HG03280 (cell line): ENCODE data around the gene CRACDL.

ENCODE experiments used
- ATAC-seq: cut with Tn5 transposase; IDR thresholded peaks from one replicate; pipeline ENCODE4 v1.9.1; 2021; ENCODE audit warnings: mild to moderate bottlenecking, moderate library complexity; ENCODE audit not compliant: unreplicated experiment

CRACDL gene

GRCh38 chr2:98806236-98806697 is 129.8 kb downstream of the CRACDL start:
- no peak for ATAC-seq

DNA sequence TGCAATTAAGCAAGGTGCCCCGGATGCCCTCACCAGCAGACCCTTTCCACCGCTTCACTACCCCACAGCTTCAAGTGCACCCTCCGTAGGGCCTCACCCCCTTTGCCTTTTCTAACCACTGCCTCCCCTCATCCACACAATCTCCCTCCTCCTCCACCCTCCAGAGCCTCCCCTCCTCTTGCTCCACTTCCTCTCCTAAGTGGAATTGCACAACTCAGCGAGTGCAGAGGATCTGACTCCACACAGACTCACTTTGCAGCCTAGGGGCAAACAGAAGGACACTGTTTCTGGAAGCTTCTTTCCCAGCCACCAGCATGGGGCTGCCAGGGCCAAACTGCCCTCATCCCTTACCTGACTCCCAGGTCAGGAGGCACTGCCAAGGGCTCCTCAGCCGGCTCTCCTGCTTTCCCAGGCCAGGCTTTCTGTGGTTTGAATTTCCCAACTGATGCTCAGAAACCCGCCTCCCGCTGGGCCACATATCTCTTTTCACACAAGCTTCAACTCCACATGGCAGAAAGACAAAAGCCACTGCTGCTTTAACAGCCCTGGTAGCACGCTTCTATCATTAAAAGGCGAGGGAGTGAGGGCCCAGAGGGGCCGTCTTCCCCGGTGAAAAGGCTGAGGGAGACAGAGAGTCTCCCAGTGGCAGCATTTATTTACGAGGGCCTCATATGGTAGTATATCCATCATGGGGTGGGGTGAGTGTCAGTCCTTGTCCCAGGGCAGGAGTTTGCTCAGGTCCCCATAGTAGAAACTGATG is 130.4 kb downstream of the CRACDL start:
- no peak for ATAC-seq

DNA sequence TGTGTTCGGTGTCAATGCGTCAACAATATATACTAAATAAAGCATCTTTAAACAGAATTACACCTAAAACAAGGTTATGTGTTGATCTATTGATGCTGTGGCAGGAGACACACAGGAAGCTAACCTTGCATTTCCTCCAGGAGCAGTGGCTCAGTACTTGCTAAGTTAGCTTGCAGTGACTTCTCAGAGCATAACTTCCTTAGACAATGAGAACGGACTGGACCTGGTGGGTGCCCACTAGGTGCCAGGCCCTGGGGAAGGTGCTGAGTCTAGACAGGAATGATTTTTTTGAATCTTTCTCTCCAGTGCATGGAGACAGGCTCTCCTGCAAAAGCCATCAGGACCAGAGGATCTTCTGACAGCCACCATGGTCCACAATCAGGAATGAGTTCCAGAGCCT is 131.3 kb downstream of the CRACDL start:
- ATAC-seq = no peak

GRCh38 chr2:98804265-98804650 is 131.8 kb downstream of the CRACDL start:
- no peak for ATAC-seq

DNA sequence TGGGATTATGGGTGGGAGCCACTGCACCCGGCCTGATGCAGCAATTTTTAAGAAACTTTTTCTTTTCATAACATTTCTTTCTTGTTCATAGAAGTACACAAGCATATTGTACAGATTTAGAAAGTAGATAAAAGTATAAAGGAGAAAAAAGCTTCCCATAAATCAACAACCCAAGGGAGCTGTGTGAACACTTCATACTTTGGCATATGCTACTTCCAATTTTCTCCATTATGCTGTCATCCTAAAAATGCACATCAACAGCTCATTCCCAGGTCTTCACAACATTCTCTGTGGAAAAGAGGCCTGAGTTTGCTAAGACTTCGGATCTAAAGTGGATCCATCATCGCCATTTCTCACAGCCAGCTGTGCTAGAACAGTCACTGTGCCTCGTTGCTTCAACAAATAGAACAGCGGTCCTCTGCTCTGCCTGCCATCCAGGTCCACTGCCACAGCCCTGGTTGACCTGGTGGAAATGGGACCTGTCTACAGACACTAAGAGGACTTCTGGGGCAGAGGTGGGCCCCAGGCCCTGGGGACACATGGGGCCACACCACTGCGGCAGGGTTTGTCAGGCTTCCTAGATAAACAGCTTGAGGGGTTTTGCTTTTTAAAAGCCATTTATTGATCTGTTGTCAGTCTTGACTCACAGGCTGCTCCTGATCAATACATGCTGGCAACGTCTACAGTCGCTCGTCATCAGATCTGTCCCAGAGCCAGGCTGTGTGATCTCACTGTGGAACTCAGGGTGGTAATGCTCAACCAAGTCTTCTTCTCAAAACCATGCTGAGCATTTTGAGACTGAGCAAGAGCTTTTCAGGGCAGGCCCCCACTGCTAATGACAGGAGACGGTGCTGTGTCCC is 132.4 kb downstream of the CRACDL start:
- ATAC-seq = no peak

- ATAC-seq = no peak
These were observed 133.7 kb downstream of the CRACDL start for GRCh38 chr2:98802344-98802743.

GRCh38 chr2:98801921-98802321 is 134.1 kb downstream of the CRACDL start:
- no peak for ATAC-seq

DNA sequence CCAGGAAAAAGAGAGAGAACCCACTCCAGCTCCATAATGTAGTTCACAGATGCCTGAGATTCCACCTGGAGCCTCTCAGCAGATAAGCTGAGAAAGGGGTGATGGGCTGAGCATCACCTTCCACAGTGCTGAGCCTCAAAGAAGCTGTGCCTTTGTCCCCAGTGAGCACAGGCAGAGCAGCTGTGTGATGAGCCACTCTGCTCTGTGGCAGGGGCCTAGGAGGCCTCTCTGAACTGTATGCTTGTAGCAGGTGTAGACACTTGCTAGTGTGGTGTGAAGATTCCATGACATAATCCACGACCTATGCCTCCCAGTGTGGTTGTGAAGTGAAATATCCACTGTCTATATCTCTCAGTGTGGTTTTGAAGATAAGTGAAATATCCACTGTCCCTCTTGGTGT is 134.7 kb downstream of the CRACDL start:
- no peak for ATAC-seq

DNA sequence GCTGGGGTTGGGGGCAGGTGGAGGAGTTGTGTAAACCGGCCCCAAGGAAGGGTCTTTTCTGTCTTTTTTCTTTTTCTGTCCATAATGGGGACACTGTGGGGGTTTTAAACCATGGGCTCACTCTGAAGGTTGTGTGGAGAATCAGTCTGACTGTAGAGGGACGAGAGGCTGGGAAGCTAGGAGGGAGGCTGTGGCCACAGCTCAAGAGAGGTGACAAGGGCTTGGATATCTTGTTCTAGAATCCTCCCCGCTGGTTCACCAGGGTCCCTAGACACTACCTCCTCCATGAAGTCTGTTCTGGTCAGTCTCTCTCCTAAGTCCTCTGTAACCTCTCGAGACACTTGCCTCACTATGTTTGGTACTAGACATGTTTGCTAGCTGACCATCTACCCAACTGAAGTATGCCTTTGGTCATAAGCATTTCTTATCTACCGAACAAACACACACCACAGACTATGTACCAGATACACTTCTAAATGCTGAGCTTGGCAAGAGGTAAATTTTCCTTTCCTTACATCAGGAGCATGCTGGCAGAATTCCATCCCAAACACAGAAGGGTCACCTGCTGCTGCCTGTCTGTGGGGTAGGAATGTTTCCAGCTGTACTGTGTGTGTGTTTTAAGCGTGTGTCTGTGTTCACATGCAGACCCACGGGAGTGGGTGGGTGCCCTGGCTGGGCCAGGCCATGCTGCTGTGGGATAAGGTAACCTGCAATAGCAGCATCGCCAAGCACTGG is 135.5 kb downstream of the CRACDL start:
- ATAC-seq = no peak

GRCh38 chr2:98799375-98800329 is 136.4 kb downstream of the CRACDL start:
- no peak for ATAC-seq

DNA sequence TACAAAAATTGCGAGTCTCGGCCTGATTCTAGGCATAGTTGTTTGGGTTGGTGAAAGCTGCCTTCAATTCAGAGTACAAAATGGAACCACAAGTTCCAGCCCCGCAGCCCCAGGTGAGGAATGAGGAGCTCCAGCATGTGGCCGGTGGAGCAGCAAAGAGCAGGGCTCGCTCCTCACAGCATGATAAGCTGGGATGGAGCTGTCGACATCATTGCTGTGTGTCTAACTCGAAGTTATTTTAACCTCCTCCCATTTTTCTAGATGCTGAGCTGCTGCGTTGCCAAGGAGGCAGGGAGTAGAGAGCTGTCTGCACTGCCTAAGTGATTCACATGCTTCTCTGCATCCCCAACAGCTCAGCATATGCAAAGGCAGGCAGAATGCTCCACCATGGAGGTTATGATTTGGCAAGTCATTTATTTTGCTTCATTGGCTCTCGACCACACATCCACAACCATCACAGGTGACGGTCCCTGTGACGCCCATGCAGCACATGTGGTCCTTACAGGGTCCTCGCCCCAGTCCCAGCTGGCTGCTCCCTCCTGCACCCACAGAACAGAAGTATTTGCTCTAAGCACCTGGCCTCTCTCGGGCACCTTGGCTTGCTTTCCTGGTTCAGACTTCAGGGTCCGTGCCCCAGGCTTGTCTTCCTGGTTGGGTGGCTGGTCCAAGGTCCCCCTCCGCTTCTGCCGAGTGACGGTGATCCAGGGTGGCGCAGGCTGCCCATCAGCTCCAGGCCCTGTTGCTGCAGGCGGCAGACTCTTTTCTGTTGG is 139.1 kb downstream of the CRACDL start:
- no peak for ATAC-seq

DNA sequence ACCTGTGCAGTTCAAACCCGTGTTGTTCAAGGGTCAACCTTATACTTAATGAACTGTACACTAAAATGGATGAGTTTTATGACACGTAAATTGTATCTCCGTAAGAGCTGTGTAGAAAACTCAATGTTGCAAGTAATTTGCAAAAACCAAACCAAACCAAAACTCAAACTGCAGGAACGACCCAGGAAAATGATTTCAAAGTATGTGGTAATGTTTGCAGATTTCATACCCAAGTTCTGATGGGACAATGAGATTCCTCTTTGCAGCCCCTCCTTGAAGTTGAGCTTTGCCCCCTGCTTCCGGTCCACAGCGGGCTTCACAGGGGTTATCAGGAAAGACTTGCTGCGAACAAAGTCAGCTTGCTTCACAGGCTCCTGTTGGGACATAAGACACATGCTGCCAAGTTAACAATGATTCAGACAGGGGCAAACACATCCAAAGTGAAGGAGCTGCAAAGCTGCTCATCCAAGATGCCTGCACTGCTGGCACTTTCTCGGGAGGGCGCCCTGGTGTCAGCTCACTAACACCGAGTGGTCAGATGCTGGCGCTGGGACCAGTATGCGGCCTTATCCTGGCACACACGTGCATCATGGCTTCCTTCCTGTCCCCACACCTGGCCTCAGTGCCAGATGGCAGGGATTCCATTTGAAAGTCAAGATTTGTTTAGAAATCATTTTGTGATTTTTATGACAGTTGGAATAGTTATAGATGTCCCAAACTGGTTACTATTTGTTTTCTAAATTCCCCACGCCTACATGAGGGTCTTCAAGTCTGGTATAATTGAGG is 139.9 kb downstream of the CRACDL start:
- ATAC-seq = no peak

DNA sequence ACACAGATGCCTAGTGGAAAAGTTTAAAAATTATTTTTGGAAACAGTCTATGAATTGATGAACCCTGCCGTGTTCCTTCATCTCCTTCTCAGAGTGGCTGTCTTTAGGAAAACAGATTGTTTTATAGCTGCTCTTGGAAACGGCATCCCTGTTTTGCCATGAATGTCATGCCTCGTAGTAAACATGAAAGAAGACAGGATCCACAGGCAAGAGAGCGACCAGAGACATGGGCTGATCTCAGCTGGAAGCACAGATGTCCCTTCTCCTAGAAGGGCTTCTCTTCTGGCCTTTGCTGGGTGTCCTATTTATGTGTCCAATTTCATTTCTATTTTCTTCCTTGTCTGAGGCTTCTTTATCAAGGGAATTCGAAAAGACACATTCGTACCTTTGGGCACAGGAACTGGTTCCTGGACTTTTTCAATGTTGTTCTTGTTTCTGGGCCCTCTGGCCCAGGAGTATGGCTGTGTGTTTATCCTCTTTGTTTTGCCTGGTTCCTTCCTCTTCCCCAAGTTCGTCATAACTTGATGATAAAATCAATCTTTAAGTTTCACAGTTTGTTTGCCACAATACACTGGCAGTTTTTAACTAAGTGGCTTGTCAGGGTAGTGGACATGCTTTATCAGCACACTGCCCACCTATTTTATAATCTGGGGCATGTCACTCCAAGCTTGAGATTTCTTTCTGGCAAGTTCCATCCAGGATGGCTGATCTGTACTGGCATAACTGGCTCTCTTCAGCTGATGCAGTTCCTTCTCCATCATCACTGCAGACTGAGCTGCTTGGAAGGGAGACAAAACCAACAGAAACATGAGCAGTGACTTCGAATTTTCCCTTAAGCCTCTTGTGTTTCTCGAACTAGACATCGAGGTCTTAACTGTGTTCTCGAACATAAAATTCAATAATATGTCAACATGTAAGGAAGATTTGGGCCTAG is 141.9 kb downstream of the CRACDL start:
- ATAC-seq = no peak

- ATAC-seq = no peak
These were observed 142.8 kb downstream of the CRACDL start for GRCh38 chr2:98793275-98793674.

- ATAC-seq = no peak
These were observed 145.8 kb downstream of the CRACDL start for GRCh38 chr2:98790221-98790620.

GRCh38 chr2:98787700-98788099 is 148.3 kb downstream of the CRACDL start:
- no peak for ATAC-seq

- ATAC-seq = no peak
These were observed 149.8 kb downstream of the CRACDL start for GRCh38 chr2:98786179-98786578.

GRCh38 chr2:98782570-98782969 is 153.5 kb downstream of the CRACDL start:
- no peak for ATAC-seq
